HepG2 (cell line): ENCODE data around the gene AMZ2. TPM values are rescaled to one million over a fixed set of nuclear protein-coding genes. Genes with fewer than 3 reads are reported as not detected.

Experiments
- ATAC-seq: fragments of 200-7000 bp; cut with Tn5 transposase; 3 replicates; pipeline ENCODE4 v1.9.1; 2020; ENCODE audit warnings: mild to moderate bottlenecking, moderate library complexity
- BruUV-seq: library from RNA; stranded (reverse); fragments of 400-500 nt; replicated peaks from 2 replicates; lab custom pipeline; 2021; lab: Mats Ljungman, UMichigan
- CTCF ChIA-PET: fragments of 300-600 bp; formaldehyde crosslinking; extraction: SDS; loops from one replicate; lab custom pipeline; 2021; ENCODE audit warnings: low total read pairs, inconsistent platforms, low intra/inter-chr PET ratio; lab: Yijun Ruan, JAX
- POLR2A ChIA-PET: fragments of 350-600 bp; sonication (Branson Sonifier 250); formaldehyde crosslinking; loops from one replicate; lab custom pipeline; 2020; ENCODE audit warnings: antibody characterized with exemption, inconsistent platforms; lab: Yijun Ruan, JAX
- DNase-seq: peaks from one replicate; pipeline ENCODE4 v3.0.0-alpha.2; 2015; ENCODE audit warnings: low spot score
- FAIRE-seq: peaks from 3 replicates; lab custom pipeline; 2011; peaks lifted over from hg19 to GRCh38; lab: Jason Lieb, UNC
- H2AFZ ChIP-seq: one replicate; pipeline ENCODE4 v1.6.1; 2011; ENCODE audit warnings: low read length, inconsistent platforms
- H3K27ac ChIP-seq: fragments of 300-600 bp; 3 replicates; pipeline ENCODE4 v1.8.0; 2011; ENCODE audit warnings: mixed run types, mild to moderate bottlenecking, mixed read lengths, low read length, inconsistent platforms; ENCODE audit not compliant: insufficient read depth; ENCODE audit errors: extremely low read length
- H3K27me3 ChIP-seq, 2 experiments: fragments of 200-600 bp in 1 of 2; 2 replicates in 1 of 2; 3 replicates in 1 of 2; pipeline versions ENCODE4 v1.6.0 to v1.8.0; 2011; ENCODE audit warnings: low read length in 2 of 2, mild to moderate bottlenecking in 2 of 2, moderate library complexity in 2 of 2, inconsistent platforms in 1 of 2; ENCODE audit not compliant: insufficient read depth in 2 of 2, control insufficient read depth in 1 of 2
- H3K36me3 ChIP-seq, 2 experiments: fragments of 200-600 bp in 1 of 2; replicated peaks in 1 of 2; 2 replicates in 1 of 2; 3 replicates in 1 of 2; pipeline versions ENCODE4 v1.5.1 to v1.8.0; 2011; ENCODE audit warnings: low read length in 2 of 2, inconsistent platforms in 1 of 2; ENCODE audit not compliant: insufficient read depth in 2 of 2, control insufficient read depth in 1 of 2
- H3K4me1 ChIP-seq: 2 replicates; pipeline ENCODE4 v1.5.1; 2012; ENCODE audit warnings: low read length, inconsistent platforms; ENCODE audit not compliant: insufficient read depth
- H3K4me2 ChIP-seq: 2 replicates; pipeline ENCODE4 v1.6.0; 2011; ENCODE audit warnings: low read depth, low read length, inconsistent platforms
- H3K4me3 ChIP-seq, 3 experiments: fragments of 200-600 bp in 1 of 3; sonication (generic), shearing (Covaris generic) in 1 of 3; replicated peaks in 1 of 3; 2 replicates each; pipeline ENCODE4 v1.5.1; 2011 to 2016; ENCODE audit warnings: low read length in 3 of 3, inconsistent platforms in 2 of 3, low read depth in 2 of 3, mild to moderate bottlenecking in 2 of 3, control low read depth in 1 of 3, mixed read lengths in 1 of 3; ENCODE audit not compliant: insufficient read depth in 1 of 3
- H3K79me2 ChIP-seq: one replicate; pipeline ENCODE4 v1.6.1; 2011; ENCODE audit warnings: low read length, inconsistent platforms; ENCODE audit not compliant: insufficient read depth
- H3K9ac ChIP-seq: 2 replicates; pipeline ENCODE4 v1.6.0; 2011; ENCODE audit warnings: mild to moderate bottlenecking, low read depth, low read length, inconsistent platforms; ENCODE audit not compliant: insufficient read depth
- H3K9me3 ChIP-seq: 2 replicates; pipeline ENCODE4 v1.5.1; 2012; ENCODE audit warnings: mild to moderate bottlenecking, low read length
- H4K20me1 ChIP-seq: 2 replicates; pipeline ENCODE4 v1.6.0; 2011; ENCODE audit warnings: inconsistent platforms, mild to moderate bottlenecking, low read length, moderate library complexity; ENCODE audit not compliant: insufficient read depth
- GFI1 ChIP-seq: sonication (generic); formaldehyde crosslinking; IDR thresholded peaks from 2 replicates; pipeline ENCODE4 v1.5.0; 2020; ENCODE audit warnings: missing genetic modification reagents, mild to moderate bottlenecking, borderline replicate concordance
- NFRKB ChIP-seq: fragments of 450-650 bp; IDR thresholded peaks from 2 replicates; pipeline ENCODE4 v1.6.1; 2017
- PAF1 ChIP-seq: IDR thresholded peaks from 2 replicates; pipeline ENCODE4 v1.6.1; 2016; ENCODE audit warnings: missing genetic modification reagents, missing compliant biosample characterization
- SNAPC5 ChIP-seq: sonication (generic); formaldehyde crosslinking; IDR thresholded peaks from 2 replicates; pipeline ENCODE4 v1.8.1; 2023; ENCODE audit warnings: mild to moderate bottlenecking, missing genetic modification reagents, borderline replicate concordance
- THAP7 ChIP-seq: sonication (generic); formaldehyde crosslinking; IDR thresholded peaks from 2 replicates; pipeline ENCODE4 v1.8.1; 2023; ENCODE audit warnings: mild to moderate bottlenecking, missing genetic modification reagents
- ZNF564 ChIP-seq: sonication (generic); formaldehyde crosslinking; IDR thresholded peaks from 2 replicates; pipeline ENCODE4 v1.8.1; 2023; ENCODE audit warnings: mild to moderate bottlenecking, missing genetic modification reagents
- WGBS: methylation state at CpG from one replicate; pipeline ENCODE4 v1.1.6; 2017; ENCODE audit warnings: low lambda C conversion rate; 5-methylcytosine and 5-hydroxymethylcytosine counted together
- in situ Hi-C: cut with HindIII; loops from 2 replicates; pipeline ENCODE4 v1.10.0; 2017; ENCODE audit warnings: low pct_unique_long_range_greater_than_20kb; ENCODE audit not compliant: extremely low pct_ligation_motif_present
- intact Hi-C: fragments of 100-400 bp; cut with micrococcal nuclease; formaldehyde crosslinking; loops from one replicate; pipeline ENCODE4 v1.10.0; 2022; ENCODE audit not compliant: unreplicated experiment
- polyA plus RNA-seq, 8 experiments: library from polyadenylated mRNA; depleted of rRNA in 3 of 8; stranded (reverse) in 7 of 8; unstranded in 1 of 8; fragments of >200 nt; fragmentation: Illumina TruSeq in 4 of 8; extraction: Trizol in 4 of 8; gene quantifications; 2 replicates each; pipeline versions ENCODE4 v1.2.1 to v1.2.3, GENCODE V29; 2011 to 2016; ENCODE audit warnings: low read depth in 4 of 8, missing spikeins in 1 of 8, mixed read lengths in 1 of 8; ENCODE audit not compliant: insufficient read depth in 1 of 8
- total RNA-seq, 5 experiments: library from RNA; depleted of rRNA; stranded (reverse); fragments of >200 nt; fragmentation: Illumina TruSeq; extraction: Trizol; gene quantifications; 2 replicates each; pipeline ENCODE4 v1.2.3, GENCODE V29; 2016; ENCODE audit warnings: low read depth in 1 of 5

Gene AMZ2
- total and polyA plus RNA-seq, 2 of the 13 experiments (the other 11 are each of a cell fraction or from before 2014, with no cell fraction given): 86.9 to 90.2 TPM

GRCh38 chr17:68295086-68295485, 47.2 kb downstream of the AMZ2 start:
- Histone ChIP-seq H3K27ac (no peak overlapping the region), H3K4me1 (peaks cover 49% of the 10 kb centered on the region), H3K36me3 (no peaks in the 10 kb centered on the region), H3K4me2 (no peak overlapping the region), H3K79me2 (peaks cover 3% of the 10 kb centered on the region), H3K9ac (no peak overlapping the region), H3K4me3 (no peak overlapping the region), H3K9me3 (no peaks in the 10 kb centered on the region), H3K27me3 (peaks cover 0 to under 1% of the 10 kb centered on the region in 2 experiments; a peak in 1 of 5 replicates), H4K20me1 (no peaks in the 10 kb centered on the region), H2AFZ (no peak overlapping the region)
- in situ Hi-C loops: loop anchor here (25.0 kb wide), 1 partner anchor 467 kb away; no protein-coding TSS in a partner anchor
- BruUV-seq: no TSS peak
- ChIA-PET POLR2A (no interaction called here), CTCF (no interaction called here)
- FAIRE-seq (no peak), DNase-seq (no peak), ATAC-seq (no peak)
- TF ChIP-seq THAP7 (CRISPR knock-in tag): no peak
- TF ChIP-seq GFI1 (CRISPR knock-in tag): no peak
- TF ChIP-seq PAF1: no peak
- TF ChIP-seq NFRKB: no peak
- no peak for TF ChIP-seq SNAPC5 (CRISPR knock-in tag)
- no peak for TF ChIP-seq ZNF564 (CRISPR knock-in tag)
- intact Hi-C loops: no loop called here
- 95% methylated on average over 7 of the region's 7 CpGs for WGBS
